Panc1 (cell line): Measurements from ENCODE around the gene DSCAM. TPM values are rescaled to one million over a fixed set of nuclear protein-coding genes. Genes with fewer than 3 reads are reported as not detected.

Experiments
- ATAC-seq: fragments of 200-7000 bp; cut with Tn5 transposase; 2 replicates; pipeline ENCODE4 v1.9.1; 2020; ENCODE audit warnings: mild to moderate bottlenecking, moderate library complexity
- BruUV-seq: library from RNA; stranded (reverse); fragments of 400-500 nt; replicated peaks from 2 replicates; lab custom pipeline; 2021; lab: Mats Ljungman, UMichigan
- CTCF ChIA-PET: fragments of 300-600 bp; sonication (Branson Sonifier 250); formaldehyde crosslinking; loops from one replicate; lab custom pipeline; 2022; ENCODE audit warnings: antibody characterized with exemption; lab: Charles Lee
- POLR2A ChIA-PET: fragments of 300-600 bp; sonication (Branson Sonifier 250); formaldehyde crosslinking; loops from one replicate; lab custom pipeline; 2022; ENCODE audit warnings: antibody characterized with exemption; lab: Charles Lee
- DNase-seq: peaks from one replicate; pipeline ENCODE4 v3.0.0-alpha.2; 2010; ENCODE audit warnings: low read depth, low spot score
- H3K27ac ChIP-seq: 2 replicates; pipeline ENCODE4 v1.5.1; 2011; ENCODE audit warnings: mild to moderate bottlenecking, low read length, inconsistent platforms
- H3K27me3 ChIP-seq: fragments of 200-500 bp; sonication (Bioruptor generic); 2 replicates; pipeline ENCODE4 v1.6.0; 2014; ENCODE audit warnings: low read length, inconsistent platforms; ENCODE audit not compliant: control insufficient read depth, insufficient read depth
- H3K36me3 ChIP-seq: fragments of 200-500 bp; sonication (Bioruptor generic); 2 replicates; pipeline ENCODE4 v1.5.1; 2014; ENCODE audit warnings: inconsistent platforms, mild to moderate bottlenecking, low read length, moderate library complexity; ENCODE audit not compliant: control insufficient read depth, insufficient read depth
- H3K4me1 ChIP-seq: 2 replicates; pipeline ENCODE4 v1.5.1; 2011; ENCODE audit warnings: inconsistent platforms, mild to moderate bottlenecking, low read length, moderate library complexity; ENCODE audit not compliant: control insufficient read depth, insufficient read depth
- H3K4me3 ChIP-seq, 2 experiments: 2 replicates each; pipeline ENCODE4 v1.5.1; 2011 to 2012; ENCODE audit warnings: low read depth in 2 of 2, low read length in 2 of 2, mild to moderate bottlenecking in 2 of 2, inconsistent platforms in 1 of 2, moderate library complexity in 1 of 2
- H3K9me3 ChIP-seq: fragments of 200-500 bp; sonication (Bioruptor generic); 2 replicates; pipeline ENCODE4 v1.5.1; 2014; ENCODE audit warnings: low read depth, mild to moderate bottlenecking, inconsistent platforms, low read length, moderate library complexity; ENCODE audit not compliant: control insufficient read depth, insufficient read depth
- POLR2AphosphoS5 ChIP-seq: IDR thresholded peaks from 2 replicates; pipeline ENCODE4 v1.6.1; 2012; ENCODE audit warnings: mild to moderate bottlenecking, low read depth, low read length, moderate library complexity
- SIN3A ChIP-seq: IDR thresholded peaks from 2 replicates; pipeline ENCODE4 v1.6.1; 2012; ENCODE audit warnings: low read depth, mild to moderate bottlenecking, low read length, moderate library complexity, borderline replicate concordance; ENCODE audit not compliant: insufficient read depth
- TCF7L2 ChIP-seq: IDR thresholded peaks from 2 replicates; pipeline ENCODE4 v1.6.1; 2011; ENCODE audit warnings: mild to moderate bottlenecking, low read depth, low read length, inconsistent platforms
- in situ Hi-C: cut with HindIII; loops from 2 replicates; pipeline ENCODE4 v1.10.0; 2016; ENCODE audit warnings: low sequenced_read_pairs, low pct_unique_long_range_greater_than_20kb
- intact Hi-C: fragments of 100-400 bp; cut with micrococcal nuclease; formaldehyde crosslinking; loops from one replicate; pipeline ENCODE4 v1.10.0; 2022; ENCODE audit not compliant: unreplicated experiment
- total RNA-seq: library from RNA; stranded (reverse); gene quantifications from one replicate; pipeline ENCODE4 v1.2.1, GENCODE V29; 2021; ENCODE audit not compliant: unreplicated experiment
- TF ChIP-seq, protein P1 (sequence below): fragments of 450-650 bp; IDR thresholded peaks from 2 replicates; pipeline ENCODE4 v1.5.1; 2017; ENCODE audit warnings: mild to moderate bottlenecking
- TF ChIP-seq, protein P2 (sequence below), 2 experiments: IDR thresholded peaks; 2 replicates each; pipeline ENCODE4 v1.6.1; 2011 to 2012; ENCODE audit warnings: low read depth in 2 of 2, control low read depth in 1 of 2, low read length in 1 of 2, mild to moderate bottlenecking in 1 of 2, moderate library complexity in 1 of 2; ENCODE audit not compliant: insufficient read depth in 1 of 2

DSCAM gene
- total RNA-seq, 1 experiment from 2014 or later = not detected

DNA sequence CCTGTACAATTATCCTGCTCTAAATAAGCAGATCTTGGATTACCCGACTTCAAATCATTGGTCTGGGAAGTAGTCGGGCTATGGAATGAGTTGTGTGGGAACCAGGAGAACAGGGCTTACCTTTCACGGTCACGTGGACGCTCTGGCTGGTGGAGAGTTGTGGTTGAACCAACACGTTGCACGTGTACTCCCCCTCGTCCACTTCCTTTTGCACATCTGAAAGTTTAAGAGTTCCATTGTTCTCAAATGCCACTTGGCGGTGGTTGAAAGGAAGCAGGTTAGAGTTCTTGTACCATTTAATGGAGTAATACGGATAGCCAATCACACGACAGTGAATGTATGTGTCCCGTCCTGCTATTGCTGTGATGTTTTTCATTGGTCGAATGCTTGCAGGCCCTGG is 509.0 kb downstream of the DSCAM start:
- intact Hi-C loops = no loop called here
- ATAC-seq (no peak), DNase-seq (no peak)
- H3K27me3 ChIP-seq = no peaks in the 10 kb centered on the region
- no peak overlapping the region for H3K27ac ChIP-seq
- POLR2A ChIA-PET = no interaction called here
- H3K4me3 ChIP-seq = no peak overlapping the region
- in situ Hi-C loops = no loop called here
- H3K9me3 ChIP-seq = no peaks in the 10 kb centered on the region
- no peaks in the 10 kb centered on the region for H3K4me1 ChIP-seq
- no TSS peak for BruUV-seq
- H3K36me3 ChIP-seq = no peaks in the 10 kb centered on the region
- no peak for TF ChIP-seq SIN3A
- TF ChIP-seq TCF7L2 = no peak
- no peak for TF ChIP-seq POLR2AphosphoS5
- TF ChIP-seq, protein P1, sequence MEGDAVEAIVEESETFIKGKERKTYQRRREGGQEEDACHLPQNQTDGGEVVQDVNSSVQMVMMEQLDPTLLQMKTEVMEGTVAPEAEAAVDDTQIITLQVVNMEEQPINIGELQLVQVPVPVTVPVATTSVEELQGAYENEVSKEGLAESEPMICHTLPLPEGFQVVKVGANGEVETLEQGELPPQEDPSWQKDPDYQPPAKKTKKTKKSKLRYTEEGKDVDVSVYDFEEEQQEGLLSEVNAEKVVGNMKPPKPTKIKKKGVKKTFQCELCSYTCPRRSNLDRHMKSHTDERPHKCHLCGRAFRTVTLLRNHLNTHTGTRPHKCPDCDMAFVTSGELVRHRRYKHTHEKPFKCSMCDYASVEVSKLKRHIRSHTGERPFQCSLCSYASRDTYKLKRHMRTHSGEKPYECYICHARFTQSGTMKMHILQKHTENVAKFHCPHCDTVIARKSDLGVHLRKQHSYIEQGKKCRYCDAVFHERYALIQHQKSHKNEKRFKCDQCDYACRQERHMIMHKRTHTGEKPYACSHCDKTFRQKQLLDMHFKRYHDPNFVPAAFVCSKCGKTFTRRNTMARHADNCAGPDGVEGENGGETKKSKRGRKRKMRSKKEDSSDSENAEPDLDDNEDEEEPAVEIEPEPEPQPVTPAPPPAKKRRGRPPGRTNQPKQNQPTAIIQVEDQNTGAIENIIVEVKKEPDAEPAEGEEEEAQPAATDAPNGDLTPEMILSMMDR = no peak
- TF ChIP-seq, protein P2, sequence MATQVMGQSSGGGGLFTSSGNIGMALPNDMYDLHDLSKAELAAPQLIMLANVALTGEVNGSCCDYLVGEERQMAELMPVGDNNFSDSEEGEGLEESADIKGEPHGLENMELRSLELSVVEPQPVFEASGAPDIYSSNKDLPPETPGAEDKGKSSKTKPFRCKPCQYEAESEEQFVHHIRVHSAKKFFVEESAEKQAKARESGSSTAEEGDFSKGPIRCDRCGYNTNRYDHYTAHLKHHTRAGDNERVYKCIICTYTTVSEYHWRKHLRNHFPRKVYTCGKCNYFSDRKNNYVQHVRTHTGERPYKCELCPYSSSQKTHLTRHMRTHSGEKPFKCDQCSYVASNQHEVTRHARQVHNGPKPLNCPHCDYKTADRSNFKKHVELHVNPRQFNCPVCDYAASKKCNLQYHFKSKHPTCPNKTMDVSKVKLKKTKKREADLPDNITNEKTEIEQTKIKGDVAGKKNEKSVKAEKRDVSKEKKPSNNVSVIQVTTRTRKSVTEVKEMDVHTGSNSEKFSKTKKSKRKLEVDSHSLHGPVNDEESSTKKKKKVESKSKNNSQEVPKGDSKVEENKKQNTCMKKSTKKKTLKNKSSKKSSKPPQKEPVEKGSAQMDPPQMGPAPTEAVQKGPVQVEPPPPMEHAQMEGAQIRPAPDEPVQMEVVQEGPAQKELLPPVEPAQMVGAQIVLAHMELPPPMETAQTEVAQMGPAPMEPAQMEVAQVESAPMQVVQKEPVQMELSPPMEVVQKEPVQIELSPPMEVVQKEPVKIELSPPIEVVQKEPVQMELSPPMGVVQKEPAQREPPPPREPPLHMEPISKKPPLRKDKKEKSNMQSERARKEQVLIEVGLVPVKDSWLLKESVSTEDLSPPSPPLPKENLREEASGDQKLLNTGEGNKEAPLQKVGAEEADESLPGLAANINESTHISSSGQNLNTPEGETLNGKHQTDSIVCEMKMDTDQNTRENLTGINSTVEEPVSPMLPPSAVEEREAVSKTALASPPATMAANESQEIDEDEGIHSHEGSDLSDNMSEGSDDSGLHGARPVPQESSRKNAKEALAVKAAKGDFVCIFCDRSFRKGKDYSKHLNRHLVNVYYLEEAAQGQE (IDR thresholded peaks at IDR 0.05; ENCODE audit: insufficient read depth in 1 of 2, low read depth in 2 of 2, low read length in 1 of 2) = no peak
- CTCF ChIA-PET = no interaction called here

DNA sequence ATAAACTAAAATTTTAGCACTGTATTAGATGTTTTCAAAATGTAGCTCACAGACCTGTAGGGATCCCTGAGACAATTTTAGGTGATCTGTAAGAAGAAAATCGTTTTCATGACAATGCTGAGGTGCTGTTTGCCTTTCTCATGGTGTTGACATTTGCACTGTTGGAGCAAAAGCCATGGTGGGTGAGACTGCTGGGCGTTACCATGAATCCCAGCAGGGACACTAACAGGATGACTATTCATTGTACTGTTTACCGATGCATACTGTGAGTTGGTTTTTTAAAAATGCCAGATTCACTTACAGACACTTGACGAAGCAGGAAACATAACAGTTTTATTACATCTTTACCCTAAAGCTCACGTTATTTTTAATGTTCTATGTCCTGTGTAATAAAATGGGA is 511.3 kb downstream of the DSCAM start:
- ChIA-PET POLR2A (no interaction called here), CTCF (no interaction called here)
- Histone ChIP-seq H3K4me1 (no peaks in the 10 kb centered on the region), H3K9me3 (no peaks in the 10 kb centered on the region), H3K36me3 (no peaks in the 10 kb centered on the region), H3K4me3 (no peak overlapping the region), H3K27ac (no peak overlapping the region), H3K27me3 (no peaks in the 10 kb centered on the region)
- in situ Hi-C loops (no loop called here), intact Hi-C loops (no loop called here)
- DNase-seq = no peak
- no TSS peak for BruUV-seq
- TF ChIP-seq SIN3A (no peak), POLR2AphosphoS5 (no peak), TCF7L2 (no peak)
- TF ChIP-seq, protein P2 (IDR thresholded peaks at IDR 0.05; ENCODE audit: insufficient read depth in 1 of 2, low read depth in 2 of 2, low read length in 1 of 2) = no peak
- TF ChIP-seq, protein P1 = no peak
- ATAC-seq = no peak
